Breast epithelium (tissue), 4 donors: ENCODE data around the gene MATN1. TPM values are rescaled to one million over a fixed set of nuclear protein-coding genes. Genes with fewer than 3 reads are reported as not detected.

Source experiments
- DNase-seq, 2 donors: peaks; one replicate each; pipeline ENCODE4 v3.0.0-alpha.2; 2019; ENCODE audit warnings: low spot score in 2 of 2
- H3K27ac ChIP-seq, 2 donors: fragments of 200-600 bp; sonication (generic) in 1 of 2; one replicate each; pipeline ENCODE4 v1.5.1; 2016 to 2019; ENCODE audit warnings: mild to moderate bottlenecking in 1 of 2
- H3K27me3 ChIP-seq, 2 donors: fragments of 200-600 bp; sonication (generic) in 1 of 2; one replicate each; pipeline versions ENCODE4 v1.5.1 to v1.6.0; 2017 to 2019; ENCODE audit warnings: control low read depth in 1 of 2, mild to moderate bottlenecking in 1 of 2
- H3K36me3 ChIP-seq: fragments of 200-600 bp; one replicate; pipeline ENCODE4 v1.5.1; 2019
- H3K4me1 ChIP-seq, 2 donors: fragments of 200-600 bp; sonication (generic); one replicate each; pipeline ENCODE4 v1.5.1; 2016 to 2019; ENCODE audit warnings: control low read depth in 1 of 2
- H3K4me3 ChIP-seq, 3 donors: fragments of 200-600 bp; sonication (generic); 1 replicate in 2 of 3; 2 replicates in 1 of 3; pipeline ENCODE4 v1.5.1; 2016 to 2019; ENCODE audit warnings: mild to moderate bottlenecking in 3 of 3, moderate library complexity in 2 of 3
- H3K9me3 ChIP-seq, 2 donors: fragments of 200-600 bp; sonication (generic) in 1 of 2; one replicate each; pipeline ENCODE4 v1.5.1; 2016 to 2019; ENCODE audit warnings: control low read depth in 1 of 2
- CTCF ChIP-seq, 3 donors: fragments of 450-650 bp; IDR thresholded peaks; one replicate each; pipeline ENCODE4 v1.5.1; 2016 to 2017; ENCODE audit warnings: antibody characterized with exemption in 3 of 3, mild to moderate bottlenecking in 3 of 3, moderate library complexity in 3 of 3
- POLR2A ChIP-seq: fragments of 450-650 bp; IDR thresholded peaks from one replicate; pipeline ENCODE4 v1.6.1; 2016; ENCODE audit warnings: antibody characterized with exemption, mild to moderate bottlenecking, moderate library complexity
- POLR2AphosphoS5 ChIP-seq, 3 donors: sonication (generic); formaldehyde crosslinking; IDR thresholded peaks; one replicate each; pipeline ENCODE4 v1.6.1; 2017; ENCODE audit warnings: antibody characterized with exemption in 3 of 3
- intact Hi-C: fragments of 100-400 bp; cut with DNase I; formaldehyde crosslinking; loops from one replicate; pipeline ENCODE4 v1.15.1; 2023; ENCODE audit warnings: low total_unique reads
- total RNA-seq, 3 donors: library from RNA; depleted of rRNA; stranded (reverse); fragments of >200 nt; gene quantifications; one replicate each; pipeline ENCODE4 v1.1.0, GENCODE V29; 2016

Gene MATN1
- total RNA-seq, 3 donors from 2014 or later = not detected

- Histone ChIP-seq H3K27ac (no peak overlapping the region), H3K4me1 (no peaks in the 10 kb centered on the region), H3K36me3 (no peaks in the 10 kb centered on the region), H3K9me3 (no peaks in the 10 kb centered on the region), H3K4me3 (no peak overlapping the region), H3K27me3 (no peaks in the 10 kb centered on the region)
- no peak for TF ChIP-seq POLR2A
- TF ChIP-seq CTCF (IDR thresholded peaks at IDR 0.05) = no peak
- no peak for TF ChIP-seq POLR2AphosphoS5 (IDR thresholded peaks at IDR 0.05)
- no peak for DNase-seq
- intact Hi-C loops = no loop called here
Observed at GRCh38 chr1:30726773-30727684, 3.6 kb upstream of the MATN1 start.

GRCh38 chr1:30726236-30726635, 2.9 kb upstream of the MATN1 start:
- intact Hi-C loops = no loop called here
- no peak overlapping the region for H3K4me3 ChIP-seq
- H3K9me3 ChIP-seq = no peaks in the 10 kb centered on the region
- no peaks in the 10 kb centered on the region for H3K36me3 ChIP-seq
- H3K4me1 ChIP-seq = no peaks in the 10 kb centered on the region
- DNase-seq = no peak
- H3K27me3 ChIP-seq = no peaks in the 10 kb centered on the region
- TF ChIP-seq POLR2A = no peak
- TF ChIP-seq CTCF (IDR thresholded peaks at IDR 0.05) = no peak
- no peak for TF ChIP-seq POLR2AphosphoS5 (IDR thresholded peaks at IDR 0.05)
- H3K27ac ChIP-seq = no peak overlapping the region

GRCh38 chr1:30725450-30726095, 2.2 kb upstream of the MATN1 start:
- H3K4me3 ChIP-seq = no peak overlapping the region
- TF ChIP-seq POLR2AphosphoS5 (IDR thresholded peaks at IDR 0.05) (no peak), POLR2A (no peak), CTCF (IDR thresholded peaks at IDR 0.05) (no peak)
- H3K27me3 ChIP-seq = no peaks in the 10 kb centered on the region
- H3K9me3 ChIP-seq = no peaks in the 10 kb centered on the region
- H3K27ac ChIP-seq = no peak overlapping the region
- no peaks in the 10 kb centered on the region for H3K4me1 ChIP-seq
- no peak for DNase-seq
- intact Hi-C loops = no loop called here
- no peaks in the 10 kb centered on the region for H3K36me3 ChIP-seq

- Histone ChIP-seq H3K36me3 (no peaks in the 10 kb centered on the region), H3K27me3 (no peaks in the 10 kb centered on the region), H3K9me3 (no peaks in the 10 kb centered on the region), H3K4me3 (no peak overlapping the region), H3K4me1 (no peaks in the 10 kb centered on the region), H3K27ac (no peak overlapping the region)
- DNase-seq = no peak
- TF ChIP-seq POLR2AphosphoS5 (IDR thresholded peaks at IDR 0.05) (no peak), POLR2A (no peak), CTCF (IDR thresholded peaks at IDR 0.05) (no peak)
- intact Hi-C loops = loop anchor here (5.0 kb wide), 1 partner anchor 42 kb away; no protein-coding TSS in a partner anchor
Observed at GRCh38 chr1:30724655-30725421, 1.5 kb upstream of the MATN1 start.
